Measurements from ENCODE around the gene GPHA2. TPM values are rescaled to one million over a fixed set of nuclear protein-coding genes. Genes with fewer than 3 reads are reported as not detected.

The GPHA2 gene
- total and polyA plus RNA-seq, 10 of the 15 experiments (the other 5 are each of a cell fraction or from before 2014, with no cell fraction given): not detected

DNA sequence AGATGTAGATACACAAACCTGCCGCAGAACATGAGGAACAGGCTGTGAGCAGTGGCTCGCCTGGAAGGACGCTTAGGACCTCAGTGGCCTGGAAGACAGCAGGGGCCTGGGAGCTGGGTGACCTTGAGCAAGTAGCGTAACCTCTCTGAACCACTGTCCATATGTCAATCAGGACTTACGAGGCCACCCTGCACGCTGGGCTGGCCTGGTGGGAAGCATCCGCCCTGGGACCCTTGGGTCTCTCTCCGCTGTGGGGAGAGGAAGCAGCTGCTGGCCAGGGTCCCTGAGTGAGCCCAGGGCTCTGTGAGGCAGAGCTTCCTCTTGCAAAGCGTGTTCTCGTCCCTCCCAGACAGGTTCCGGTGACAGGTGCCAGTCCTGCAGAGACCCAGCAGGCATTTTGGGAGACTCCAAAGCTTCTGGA, 43.3 kb downstream of the GPHA2 start:
- DNase-seq (ENCODE audit: low read depth, low spot score) (no peak), FAIRE-seq (no peak), ATAC-seq (no peak)
- Histone ChIP-seq H3K27ac (ENCODE audit: control insufficient read depth, insufficient read depth) (no peak overlapping the region), H3K79me2 (ENCODE audit: control insufficient read depth, insufficient read depth, low read length) (no peaks in the 10 kb centered on the region), H3K36me3 (ENCODE audit: control insufficient read depth in 2 of 2, insufficient read depth in 2 of 2, low read length in 1 of 2) (no peaks in the 10 kb centered on the region), H3K4me3 (no peak overlapping the region), H3K4me2 (ENCODE audit: control insufficient read depth, insufficient read depth) (no peak overlapping the region), H3K9ac (ENCODE audit: control insufficient read depth, insufficient read depth, low read length) (no peak overlapping the region), H3K4me1 (ENCODE audit: control insufficient read depth, insufficient read depth, low read length) (peaks cover 11% of the 10 kb centered on the region), H2AFZ (ENCODE audit: control insufficient read depth, low read depth, low read length) (no peak overlapping the region), H3K9me3 (replicated peaks; ENCODE audit: control insufficient read depth, insufficient read depth, low read length) (no peaks in the 10 kb centered on the region), H3K27me3 (replicated peaks in 1 of 2; ENCODE audit: control insufficient read depth in 2 of 2, insufficient read depth in 2 of 2, low read length in 1 of 2) (no peaks in the 10 kb centered on the region), H4K20me1 (ENCODE audit: control insufficient read depth, insufficient read depth) (no peaks in the 10 kb centered on the region)
- BruUV-seq (replicated peaks): no TSS peak
- TF ChIP-seq ATF2 (IDR thresholded peaks at IDR 0.05; ENCODE audit: low read length) (no peak), ASH2L (IDR thresholded peaks at IDR 0.05; ENCODE audit: borderline replicate concordance, low read depth) (no peak), SUZ12 (IDR thresholded peaks at IDR 0.05; ENCODE audit: unreplicated experiment) (no peak), KLF5 (IDR thresholded peaks at IDR 0.05; ENCODE audit: partially characterized antibody) (no peak)
- TF ChIP-seq, protein P1, sequence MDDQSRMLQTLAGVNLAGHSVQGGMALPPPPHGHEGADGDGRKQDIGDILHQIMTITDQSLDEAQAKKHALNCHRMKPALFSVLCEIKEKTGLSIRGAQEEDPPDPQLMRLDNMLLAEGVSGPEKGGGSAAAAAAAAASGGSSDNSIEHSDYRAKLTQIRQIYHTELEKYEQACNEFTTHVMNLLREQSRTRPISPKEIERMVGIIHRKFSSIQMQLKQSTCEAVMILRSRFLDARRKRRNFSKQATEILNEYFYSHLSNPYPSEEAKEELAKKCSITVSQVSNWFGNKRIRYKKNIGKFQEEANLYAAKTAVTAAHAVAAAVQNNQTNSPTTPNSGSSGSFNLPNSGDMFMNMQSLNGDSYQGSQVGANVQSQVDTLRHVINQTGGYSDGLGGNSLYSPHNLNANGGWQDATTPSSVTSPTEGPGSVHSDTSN (IDR thresholded peaks at IDR 0.05; ENCODE audit: insufficient replicate concordance, low read depth, low read length): no peak
- TF ChIP-seq, protein P2, sequence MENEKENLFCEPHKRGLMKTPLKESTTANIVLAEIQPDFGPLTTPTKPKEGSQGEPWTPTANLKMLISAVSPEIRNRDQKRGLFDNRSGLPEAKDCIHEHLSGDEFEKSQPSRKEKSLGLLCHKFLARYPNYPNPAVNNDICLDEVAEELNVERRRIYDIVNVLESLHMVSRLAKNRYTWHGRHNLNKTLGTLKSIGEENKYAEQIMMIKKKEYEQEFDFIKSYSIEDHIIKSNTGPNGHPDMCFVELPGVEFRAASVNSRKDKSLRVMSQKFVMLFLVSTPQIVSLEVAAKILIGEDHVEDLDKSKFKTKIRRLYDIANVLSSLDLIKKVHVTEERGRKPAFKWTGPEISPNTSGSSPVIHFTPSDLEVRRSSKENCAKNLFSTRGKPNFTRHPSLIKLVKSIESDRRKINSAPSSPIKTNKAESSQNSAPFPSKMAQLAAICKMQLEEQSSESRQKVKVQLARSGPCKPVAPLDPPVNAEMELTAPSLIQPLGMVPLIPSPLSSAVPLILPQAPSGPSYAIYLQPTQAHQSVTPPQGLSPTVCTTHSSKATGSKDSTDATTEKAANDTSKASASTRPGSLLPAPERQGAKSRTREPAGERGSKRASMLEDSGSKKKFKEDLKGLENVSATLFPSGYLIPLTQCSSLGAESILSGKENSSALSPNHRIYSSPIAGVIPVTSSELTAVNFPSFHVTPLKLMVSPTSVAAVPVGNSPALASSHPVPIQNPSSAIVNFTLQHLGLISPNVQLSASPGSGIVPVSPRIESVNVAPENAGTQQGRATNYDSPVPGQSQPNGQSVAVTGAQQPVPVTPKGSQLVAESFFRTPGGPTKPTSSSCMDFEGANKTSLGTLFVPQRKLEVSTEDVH (IDR thresholded peaks at IDR 0.05; ENCODE audit: low read depth, partially characterized antibody): no peak
- CTCF ChIA-PET: interaction anchor here (0.5 to 30.0 kb wide), 6 partner anchors 8 to 121 kb away, joined by 3 to 1208 read pairs (median 13); partner anchors contain the start of genes ARL2, CDC42BPG and EHD1
- POLR2A ChIA-PET: interaction anchor here (0.8 to 1.1 kb wide), 4 partner anchors 19 to 47 kb away, joined by 3 to 4 read pairs (median 3); no protein-coding TSS in a partner anchor
- 69% methylated on average over 11 of the region's 11 CpGs for WGBS (ENCODE audit: insufficient coverage, insufficient replicate concordance, low lambda C conversion rate, missing lambda C conversion rate)
- RAD21 ChIA-PET (ENCODE audit: unreplicated experiment): interaction anchor here (1.2 to 5.7 kb wide), 3 partner anchors 11 to 44 kb away, joined by 3 to 101 read pairs (median 3); no protein-coding TSS in a partner anchor
- intact Hi-C loops (cut with micrococcal nuclease; ENCODE audit: unreplicated experiment): no loop called here
- SMC1A ChIA-PET (ENCODE audit: uncharacterized antibody, unreplicated experiment): interaction anchor here (0.6 to 7.2 kb wide), 3 partner anchors 12 to 44 kb away, joined by 4 to 138 read pairs (median 12); no protein-coding TSS in a partner anchor
- in situ Hi-C loops (cut with MboI): loop anchor here (5.0 kb wide), 1 partner anchor 45 kb away; no protein-coding TSS in a partner anchor

Data from GM12878 (cell line).